HG03432 (cell line): Measurements from ENCODE around the gene ACSS3.
"Not testable (repeated sequence)": the region's sequence is repeated elsewhere in the genome, so short reads cannot be mapped to it uniquely, and the experiment has no call there.

ENCODE experiments used
- ATAC-seq: cut with Tn5 transposase; IDR thresholded peaks from one replicate; pipeline ENCODE4 v1.9.1; 2021; ENCODE audit warnings: mild to moderate bottlenecking, moderate library complexity; ENCODE audit not compliant: unreplicated experiment

ACSS3 gene

DNA sequence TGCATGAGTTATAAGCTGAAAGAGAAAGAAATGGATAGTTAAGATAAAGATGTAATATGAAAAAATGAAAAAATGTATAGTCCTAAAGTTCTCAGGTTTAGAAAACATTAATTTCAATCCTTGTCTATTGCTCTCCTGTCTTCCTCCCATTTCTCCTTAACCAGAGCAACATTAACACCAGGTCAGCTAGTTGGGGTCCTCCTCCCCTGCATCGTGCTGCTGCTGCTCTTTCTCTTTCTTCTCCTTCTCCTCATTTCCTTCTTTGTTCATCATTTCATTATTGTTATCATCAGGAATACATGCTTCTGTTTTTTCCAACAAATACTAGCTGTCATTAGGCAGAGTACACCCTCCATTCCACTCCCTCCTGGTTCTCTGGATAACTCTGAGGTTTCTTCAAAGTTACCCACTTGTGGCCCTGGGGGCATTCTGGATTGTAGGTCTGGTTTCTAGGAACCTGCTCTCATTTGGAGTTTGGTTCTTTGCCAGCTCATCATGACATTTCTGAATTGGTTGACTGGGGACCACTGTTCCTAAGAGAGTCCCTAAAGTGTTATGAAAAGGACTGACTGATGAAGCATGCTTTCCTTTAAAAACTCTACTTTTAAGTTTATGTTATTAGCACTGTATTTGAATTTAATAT is 17.0 kb downstream of the ACSS3 start:
- ATAC-seq = no peak

- no peak for ATAC-seq
These were observed 17.8 kb downstream of the ACSS3 start for GRCh38 chr12:81095501-81096232.

- ATAC-seq = no peak
These were observed 27.8 kb downstream of the ACSS3 start for GRCh38 chr12:81105687-81106086.

GRCh38 chr12:81114226-81114625 is 36.3 kb downstream of the ACSS3 start:
- ATAC-seq = no peak

DNA sequence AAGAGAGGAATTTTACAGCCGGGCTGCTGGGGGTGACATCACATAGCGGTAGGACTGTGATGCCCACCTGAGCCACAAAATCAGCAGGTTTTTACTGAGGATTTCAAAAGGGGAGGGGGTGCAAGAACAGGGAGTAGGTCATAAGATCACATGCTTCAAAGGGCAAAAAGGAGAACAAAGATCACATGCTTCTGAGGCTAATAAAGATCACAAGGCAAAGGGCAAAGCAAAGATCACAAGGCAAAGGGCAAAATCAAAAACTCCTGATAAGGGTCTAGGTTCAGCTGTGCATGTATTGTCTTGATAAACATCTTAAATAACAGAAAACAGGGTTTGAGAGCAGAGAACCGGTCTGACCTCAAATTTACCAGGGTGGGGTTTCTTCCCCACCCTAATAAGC is 41.2 kb downstream of the ACSS3 start:
- not testable (repeated sequence) for ATAC-seq

DNA sequence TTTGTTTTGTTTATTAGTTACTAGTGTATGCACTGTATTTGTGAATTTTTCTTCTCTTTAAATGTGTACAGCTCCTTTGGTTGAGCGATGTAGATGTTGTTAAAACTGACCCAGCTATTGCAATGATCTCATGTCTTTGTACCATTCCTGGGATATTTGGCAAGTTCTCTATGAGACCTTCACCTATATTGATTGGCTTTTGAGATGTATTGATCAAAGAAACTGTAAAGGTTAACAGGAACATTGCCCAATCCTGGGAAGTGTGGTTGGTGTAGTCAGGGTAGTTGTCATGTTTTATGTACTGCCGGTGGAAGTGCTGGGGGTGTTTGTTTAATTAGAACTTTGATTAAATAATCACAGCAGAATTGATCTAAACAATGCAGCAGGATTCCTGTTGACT is 43.1 kb downstream of the ACSS3 start:
- ATAC-seq = no peak

- no peak for ATAC-seq
These were observed 45.7 kb downstream of the ACSS3 start for GRCh38 chr12:81123611-81124010.

GRCh38 chr12:81125691-81126090 is 47.8 kb downstream of the ACSS3 start:
- ATAC-seq = no peak

GRCh38 chr12:81128930-81129554 is 51.2 kb downstream of the ACSS3 start:
- peak; percentile 100 for ATAC-seq

- ATAC-seq = no peak
These were observed 58.6 kb downstream of the ACSS3 start for GRCh38 chr12:81136519-81136918.

DNA sequence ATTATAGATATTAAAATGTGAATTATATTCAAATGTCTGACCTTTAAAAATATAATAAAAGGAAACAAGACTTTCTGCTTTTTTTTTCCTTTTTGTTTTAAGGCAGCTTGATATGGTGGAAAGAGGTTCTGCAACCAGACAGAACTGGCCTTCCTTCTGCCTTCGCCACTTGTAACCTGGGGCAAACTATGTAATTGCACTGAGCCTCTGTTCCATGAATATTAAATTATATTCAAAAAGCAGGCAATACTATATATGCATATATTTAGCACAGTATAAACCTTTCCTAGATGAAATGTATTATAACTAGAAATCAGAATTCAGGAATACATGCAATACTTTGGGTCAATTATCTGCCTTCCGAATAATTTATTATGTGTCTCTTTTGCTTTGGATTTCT is 59.9 kb downstream of the ACSS3 start:
- no peak for ATAC-seq

DNA sequence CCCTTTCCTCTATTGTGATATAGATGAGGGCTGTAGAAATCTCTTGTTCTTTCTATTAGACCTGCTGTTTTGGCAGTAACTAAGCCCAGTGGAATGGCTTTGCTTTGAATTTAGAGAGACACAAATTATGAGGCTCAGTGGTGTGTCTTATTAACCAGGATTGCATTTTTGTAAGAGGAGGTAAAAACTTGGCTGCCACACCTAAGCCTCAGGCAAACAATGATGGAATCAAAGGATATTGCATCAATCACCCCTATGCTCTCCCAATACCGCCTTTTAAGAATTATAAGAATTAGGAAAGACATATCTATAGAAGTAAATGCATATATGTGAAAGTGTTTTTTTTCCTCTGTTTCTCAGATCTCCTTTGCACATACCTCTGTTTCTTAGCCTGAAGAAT is 63.3 kb downstream of the ACSS3 start:
- no peak for ATAC-seq

DNA sequence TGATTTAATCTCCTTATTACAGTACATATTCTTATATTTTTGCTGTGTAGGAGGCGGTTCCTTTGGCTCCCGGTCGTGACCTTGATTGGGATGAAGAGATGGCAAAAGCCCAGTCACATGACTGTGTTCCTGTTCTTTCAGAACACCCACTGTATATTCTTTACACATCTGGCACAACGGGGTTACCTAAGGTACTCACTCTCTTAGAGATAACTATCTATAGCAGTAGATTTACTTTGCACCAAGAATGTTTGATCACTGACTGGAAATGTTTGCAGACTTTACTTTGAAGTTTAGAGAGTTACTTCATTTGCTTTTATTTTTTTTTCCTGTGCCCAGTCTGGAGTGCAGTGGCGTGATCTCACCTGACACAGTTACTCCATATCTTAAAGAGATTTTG is 65.2 kb downstream of the ACSS3 start:
- ATAC-seq = no peak

GRCh38 chr12:81146228-81147225 is 68.6 kb downstream of the ACSS3 start:
- no peak for ATAC-seq

- no peak for ATAC-seq
These were observed 69.5 kb downstream of the ACSS3 start for GRCh38 chr12:81147292-81147919.

DNA sequence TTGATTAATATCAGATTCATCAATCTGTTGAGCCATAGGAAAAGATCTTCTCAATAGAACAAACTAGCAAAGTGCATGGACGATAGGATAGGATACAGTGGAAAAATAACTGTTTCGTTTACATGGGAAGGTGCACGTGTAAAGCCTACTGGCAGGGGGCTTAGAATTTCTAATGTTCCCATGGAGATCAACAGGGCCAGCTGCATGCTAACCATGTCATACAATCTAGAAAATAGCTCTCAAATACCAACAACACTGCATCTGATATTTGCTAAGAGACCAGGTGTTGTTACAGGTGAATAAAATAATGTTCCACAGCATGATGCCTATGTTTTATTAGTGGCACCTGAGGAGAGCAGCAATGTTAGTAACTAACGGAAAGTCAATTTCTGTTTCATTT is 72.5 kb downstream of the ACSS3 start:
- no peak for ATAC-seq

DNA sequence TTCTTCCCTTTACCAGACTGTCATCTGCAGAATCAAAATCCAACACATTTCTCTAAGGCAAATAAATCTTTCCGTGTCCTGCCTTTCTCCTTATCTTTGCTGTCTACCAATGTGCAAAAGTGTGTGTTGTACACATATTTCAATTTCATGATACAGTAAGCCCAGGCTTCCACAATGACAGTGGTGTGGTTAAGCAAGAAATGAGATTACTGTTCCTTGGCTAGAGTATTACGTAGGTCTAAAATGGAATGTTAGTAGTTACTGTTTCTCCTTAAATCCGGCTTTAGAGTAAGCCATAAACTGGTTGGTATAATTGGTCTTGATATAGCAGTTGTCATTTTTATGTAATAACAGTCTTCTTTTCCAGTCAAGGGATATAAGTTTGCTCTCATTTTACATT is 82.0 kb downstream of the ACSS3 start:
- ATAC-seq = no peak

GRCh38 chr12:81161680-81162079 is 83.8 kb downstream of the ACSS3 start:
- ATAC-seq = no peak

GRCh38 chr12:81162391-81163136 is 84.7 kb downstream of the ACSS3 start:
- no peak for ATAC-seq

DNA sequence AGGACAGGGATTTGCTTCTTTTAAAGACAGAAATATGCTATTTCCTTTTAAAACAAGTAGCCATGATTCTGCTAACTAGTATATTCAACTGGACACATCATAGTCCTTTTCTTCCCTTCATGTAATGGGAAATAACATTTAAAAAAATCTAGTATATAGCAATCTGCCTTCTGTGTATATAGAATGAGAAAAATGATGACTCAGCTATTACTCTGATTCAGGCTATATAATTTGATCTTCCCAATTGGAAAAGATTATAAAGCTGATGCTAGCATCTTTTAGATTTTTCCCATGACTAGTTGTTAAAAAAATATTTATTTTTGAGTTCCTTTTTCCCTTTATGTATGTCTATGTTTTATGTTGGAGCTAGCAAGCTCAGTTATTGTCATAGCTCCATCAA is 86.9 kb downstream of the ACSS3 start:
- ATAC-seq = no peak
